ENCODE data around the gene SLC2A14. TPM values are rescaled to one million over a fixed set of nuclear protein-coding genes. Genes with fewer than 3 reads are reported as not detected.

SLC2A14 gene
- total RNA-seq, 2 donors from 2014 or later = 35.9 to 70.9 TPM

GRCh38 chr12:7782055-7782454 lies 90.7 kb downstream of the SLC2A14 start:
- H3K27ac Mint-ChIP-seq = no peak overlapping the region
- TF ChIP-seq, protein P1, sequence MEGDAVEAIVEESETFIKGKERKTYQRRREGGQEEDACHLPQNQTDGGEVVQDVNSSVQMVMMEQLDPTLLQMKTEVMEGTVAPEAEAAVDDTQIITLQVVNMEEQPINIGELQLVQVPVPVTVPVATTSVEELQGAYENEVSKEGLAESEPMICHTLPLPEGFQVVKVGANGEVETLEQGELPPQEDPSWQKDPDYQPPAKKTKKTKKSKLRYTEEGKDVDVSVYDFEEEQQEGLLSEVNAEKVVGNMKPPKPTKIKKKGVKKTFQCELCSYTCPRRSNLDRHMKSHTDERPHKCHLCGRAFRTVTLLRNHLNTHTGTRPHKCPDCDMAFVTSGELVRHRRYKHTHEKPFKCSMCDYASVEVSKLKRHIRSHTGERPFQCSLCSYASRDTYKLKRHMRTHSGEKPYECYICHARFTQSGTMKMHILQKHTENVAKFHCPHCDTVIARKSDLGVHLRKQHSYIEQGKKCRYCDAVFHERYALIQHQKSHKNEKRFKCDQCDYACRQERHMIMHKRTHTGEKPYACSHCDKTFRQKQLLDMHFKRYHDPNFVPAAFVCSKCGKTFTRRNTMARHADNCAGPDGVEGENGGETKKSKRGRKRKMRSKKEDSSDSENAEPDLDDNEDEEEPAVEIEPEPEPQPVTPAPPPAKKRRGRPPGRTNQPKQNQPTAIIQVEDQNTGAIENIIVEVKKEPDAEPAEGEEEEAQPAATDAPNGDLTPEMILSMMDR (conservative IDR thresholded peaks at IDR 0.05) = no peak
- no peaks in the 10 kb centered on the region for H3K27me3 ChIP-seq (ENCODE audit: control insufficient read depth, insufficient read depth, low read length, poor library complexity, severe bottlenecking)
- H3K4me3 Mint-ChIP-seq = no peak overlapping the region
- no peaks in the 10 kb centered on the region for H3K36me3 Mint-ChIP-seq (ENCODE audit: low read depth)
- H3K27me3 Mint-ChIP-seq (ENCODE audit: insufficient read depth) = no peaks in the 10 kb centered on the region
- H3K9me3 Mint-ChIP-seq = no peaks in the 10 kb centered on the region
- no peak for DNase-seq
- WGBS, 2 experiments (ENCODE audit: insufficient coverage in 1 of 2, insufficient read length in 1 of 2) = 93 to 96% methylated on average over 3 to 6 of the region's 6 CpGs
- no peaks in the 10 kb centered on the region for H3K9me3 ChIP-seq (ENCODE audit: control insufficient read depth, low read length)
- no peak overlapping the region for H3K27ac ChIP-seq (ENCODE audit: low read depth, low read length)
- no peak overlapping the region for H3K9ac ChIP-seq (ENCODE audit: extremely low read depth, low read length, poor library complexity, severe bottlenecking)
- no peaks in the 10 kb centered on the region for H3K36me3 ChIP-seq (ENCODE audit: control insufficient read depth, insufficient read depth, low read length)
- peaks cover 19% of the 10 kb centered on the region for H3K4me1 Mint-ChIP-seq
- no peak overlapping the region for H3K4me3 ChIP-seq (ENCODE audit: low read length)
- H3K4me1 ChIP-seq (ENCODE audit: control insufficient read depth, insufficient read depth, low read length) = no peaks in the 10 kb centered on the region

DNA sequence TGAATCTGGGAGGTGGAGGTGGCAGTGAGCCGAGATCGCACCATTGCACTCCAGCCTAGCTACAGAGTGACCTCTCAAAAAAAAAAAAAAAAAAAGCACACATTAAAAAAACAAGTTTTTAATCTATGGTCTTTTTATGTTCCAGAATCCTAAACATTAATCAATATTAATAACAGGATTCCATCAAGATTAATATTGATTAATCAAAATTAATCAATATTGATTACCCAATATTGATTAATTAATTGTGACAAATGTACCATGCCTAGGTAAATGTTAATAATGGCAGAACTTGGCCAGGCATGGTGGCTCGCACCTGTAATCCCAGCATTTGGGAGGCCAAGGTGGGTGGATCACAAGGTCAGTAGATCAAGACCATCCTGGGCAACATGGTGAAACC lies 91.4 kb downstream of the SLC2A14 start:
- Histone ChIP-seq H3K27me3 (ENCODE audit: control insufficient read depth, insufficient read depth, low read length, poor library complexity, severe bottlenecking) (no peaks in the 10 kb centered on the region), H3K9ac (ENCODE audit: extremely low read depth, low read length, poor library complexity, severe bottlenecking) (no peak overlapping the region), H3K36me3 (ENCODE audit: control insufficient read depth, insufficient read depth, low read length) (no peaks in the 10 kb centered on the region), H3K9me3 (ENCODE audit: control insufficient read depth, low read length) (no peaks in the 10 kb centered on the region), H3K4me3 (ENCODE audit: low read length) (no peak overlapping the region), H3K4me1 (ENCODE audit: control insufficient read depth, insufficient read depth, low read length) (no peaks in the 10 kb centered on the region), H3K27ac (ENCODE audit: low read depth, low read length) (no peak overlapping the region)
- H3K9me3 Mint-ChIP-seq = no peaks in the 10 kb centered on the region
- peaks cover 12% of the 10 kb centered on the region for H3K4me1 Mint-ChIP-seq
- TF ChIP-seq, protein P1 (conservative IDR thresholded peaks at IDR 0.05) = no peak
- WGBS, 2 experiments (ENCODE audit: insufficient coverage in 1 of 2, insufficient read length in 1 of 2) = 55 to 78% methylated on average over 1 to 3 of the region's 3 CpGs
- H3K36me3 Mint-ChIP-seq (ENCODE audit: low read depth) = no peaks in the 10 kb centered on the region
- no peak for DNase-seq
- no peak overlapping the region for H3K4me3 Mint-ChIP-seq
- no peaks in the 10 kb centered on the region for H3K27me3 Mint-ChIP-seq (ENCODE audit: insufficient read depth)
- no peak overlapping the region for H3K27ac Mint-ChIP-seq

DNA sequence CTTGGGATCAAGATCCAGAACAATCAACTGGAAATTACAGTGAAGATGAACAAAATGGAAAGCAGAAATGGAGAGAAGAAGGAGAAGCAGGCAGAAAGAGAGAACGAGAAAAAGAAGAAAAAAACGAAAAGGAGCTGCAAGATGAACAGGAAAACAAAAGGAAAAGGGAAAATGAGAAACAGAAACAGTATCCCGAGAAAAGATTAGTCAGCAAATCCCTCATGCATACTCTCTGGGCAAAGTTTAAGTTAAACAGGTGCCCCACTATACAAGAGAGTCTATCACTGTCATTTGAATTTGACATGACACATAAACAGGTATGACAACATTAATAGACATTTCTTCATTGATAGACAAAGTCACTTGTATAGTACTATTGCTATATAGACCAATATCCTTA lies 102.7 kb downstream of the SLC2A14 start:
- no peak overlapping the region for H3K27ac Mint-ChIP-seq
- H3K9me3 Mint-ChIP-seq = no peaks in the 10 kb centered on the region
- no peak overlapping the region for H3K9ac ChIP-seq (ENCODE audit: extremely low read depth, low read length, poor library complexity, severe bottlenecking)
- H3K4me3 Mint-ChIP-seq = no peak overlapping the region
- 87% methylated on average over 3 of the region's 3 CpGs for WGBS, 2 experiments (ENCODE audit: insufficient coverage in 1 of 2, insufficient read length in 1 of 2)
- no peak overlapping the region for H3K4me3 ChIP-seq (ENCODE audit: low read length)
- no peak overlapping the region for H3K27ac ChIP-seq (ENCODE audit: low read depth, low read length)
- H3K36me3 ChIP-seq (ENCODE audit: control insufficient read depth, insufficient read depth, low read length) = no peaks in the 10 kb centered on the region
- no peaks in the 10 kb centered on the region for H3K4me1 ChIP-seq (ENCODE audit: control insufficient read depth, insufficient read depth, low read length)
- peaks cover 4% of the 10 kb centered on the region for H3K4me1 Mint-ChIP-seq
- H3K9me3 ChIP-seq (ENCODE audit: control insufficient read depth, low read length) = no peaks in the 10 kb centered on the region
- no peaks in the 10 kb centered on the region for H3K36me3 Mint-ChIP-seq (ENCODE audit: low read depth)
- H3K27me3 ChIP-seq (ENCODE audit: control insufficient read depth, insufficient read depth, low read length, poor library complexity, severe bottlenecking) = no peaks in the 10 kb centered on the region
- no peak for DNase-seq
- no peaks in the 10 kb centered on the region for H3K27me3 Mint-ChIP-seq (ENCODE audit: insufficient read depth)
- TF ChIP-seq, protein P1 (conservative IDR thresholded peaks at IDR 0.05) = no peak

Other genes starting within 250 kb of the SLC2A14 start
- gene APOBEC1, start 207.0 kb downstream of the SLC2A14 start, total RNA-seq = not detected
- 10 to 100 TPM in 1 of 2 donors, 1 to 10 TPM in 1; 1.3 to 60.7 TPM for gene GDF3, start 177.1 kb downstream of the SLC2A14 start, total RNA-seq
- gene DPPA3, start 161.5 kb downstream of the SLC2A14 start, total RNA-seq = 1 to 10 TPM; 1.3 to 4.6 TPM
- gene CLEC4C, start 125.5 kb downstream of the SLC2A14 start, total RNA-seq = not detected
- not detected for gene NANOGNB, start 107.7 kb downstream of the SLC2A14 start, total RNA-seq
- gene NANOG, start 83.5 kb downstream of the SLC2A14 start, total RNA-seq = 10 to 100 TPM in 1 of 2 donors, 1 to 10 TPM in 1; 6.1 to 79.5 TPM
- 1,000 to 10,000 TPM; 1,330 to 2,480 TPM for gene SLC2A3, start 63.3 kb upstream of the SLC2A14 start, total RNA-seq
- gene FOXJ2, start 159.8 kb upstream of the SLC2A14 start, total RNA-seq = 10 to 100 TPM; 10.8 to 21.2 TPM
- gene C3AR1, start 193.4 kb upstream of the SLC2A14 start, total RNA-seq = not detected
- gene NECAP1, start 209.4 kb upstream of the SLC2A14 start, total RNA-seq = 10 to 100 TPM; 19.9 to 33.9 TPM